Activated T-cell treated with anti-CD3 and anti-CD28 coated beads, Interleukin-2, amount 50 U/mL, for 72 hours (primary cell): Measurements from ENCODE around the gene ALDH4A1. TPM values are rescaled to one million over a fixed set of nuclear protein-coding genes. Genes with fewer than 3 reads are reported as not detected.

Experiments used
- ATAC-seq, 2 donors: fragments of 150-1000 bp; cut with Tn5 transposase; replicated peaks in 1 of 2; 2 replicates each; pipeline ENCODE4 v1.10.0; 2021; ENCODE audit warnings: moderate library complexity in 2 of 2, mild to moderate bottlenecking in 1 of 2
- DNase-seq, 2 donors: peaks; one replicate each; pipeline ENCODE4 v3.0.0; 2021 to 2022; ENCODE audit warnings: mixed read lengths in 1 of 2
- H3K27ac Mint-ChIP-seq: one replicate; pipeline ENCODE4 v1.8.0; 2022; ENCODE audit warnings: mild to moderate bottlenecking, moderate library complexity, mixed read lengths
- H3K27me3 Mint-ChIP-seq: one replicate; pipeline ENCODE4 v1.8.0; 2022; ENCODE audit warnings: low read depth, mixed read lengths
- H3K36me3 Mint-ChIP-seq, 2 donors: one replicate each; pipeline ENCODE4 v1.8.0; 2022; ENCODE audit warnings: mixed read lengths in 2 of 2, mild to moderate bottlenecking in 1 of 2; ENCODE audit not compliant: insufficient read depth in 2 of 2
- H3K4me1 Mint-ChIP-seq: one replicate; pipeline ENCODE4 v1.8.0; 2022; ENCODE audit warnings: low read depth, mixed read lengths
- H3K4me3 Mint-ChIP-seq, 2 donors: one replicate each; pipeline ENCODE4 v1.8.0; 2022; ENCODE audit warnings: mild to moderate bottlenecking in 2 of 2, mixed read lengths in 2 of 2, moderate library complexity in 2 of 2
- H3K9me3 Mint-ChIP-seq, 2 donors: one replicate each; pipeline ENCODE4 v1.8.0; 2022; ENCODE audit warnings: mixed read lengths in 2 of 2
- total RNA-seq, 2 donors: library from RNA; stranded (reverse); gene quantifications; one replicate each; pipeline ENCODE4 v1.2.3, GENCODE V29; 2022

The ALDH4A1 gene
- total RNA-seq, 2 donors from 2014 or later: 8.1 to 13.1 TPM

GRCh38 chr1:18944810-18945209 lies 42.5 kb upstream of the ALDH4A1 start:
- Mint-ChIP-seq H3K27ac (peak overlapping the region; percentile 95), H3K27me3 (no peaks in the 10 kb centered on the region), H3K36me3 (peaks cover 0 to 9% of the 10 kb centered on the region in 2 donors), H3K4me1 (peaks cover 83% of the 10 kb centered on the region), H3K9me3 (no peaks in the 10 kb centered on the region), H3K4me3 (peak overlapping the region in 1 of 2 donors; percentile 67)
- DNase-seq (no peak), ATAC-seq (no peak)

GRCh38 chr1:18943914-18944572 lies 41.7 kb upstream of the ALDH4A1 start:
- DNase-seq: no peak
- no peaks in the 10 kb centered on the region for H3K27me3 Mint-ChIP-seq
- no peak for ATAC-seq
- H3K36me3 Mint-ChIP-seq: peaks cover 0 to 9% of the 10 kb centered on the region in 2 donors
- no peak overlapping the region for H3K4me3 Mint-ChIP-seq
- no peaks in the 10 kb centered on the region for H3K9me3 Mint-ChIP-seq
- H3K27ac Mint-ChIP-seq: peak overlapping the region; percentile 90
- peaks cover 79% of the 10 kb centered on the region for H3K4me1 Mint-ChIP-seq

- Mint-ChIP-seq H3K4me3 (no peak overlapping the region), H3K36me3 (peaks cover 0 to 9% of the 10 kb centered on the region in 2 donors), H3K4me1 (peaks cover 73% of the 10 kb centered on the region), H3K27ac (peak overlapping the region; percentile 37), H3K9me3 (no peaks in the 10 kb centered on the region), H3K27me3 (no peaks in the 10 kb centered on the region)
- DNase-seq (no peak), ATAC-seq (no peak)
Measured at GRCh38 chr1:18943162-18943561, 40.8 kb upstream of the ALDH4A1 start.

DNA sequence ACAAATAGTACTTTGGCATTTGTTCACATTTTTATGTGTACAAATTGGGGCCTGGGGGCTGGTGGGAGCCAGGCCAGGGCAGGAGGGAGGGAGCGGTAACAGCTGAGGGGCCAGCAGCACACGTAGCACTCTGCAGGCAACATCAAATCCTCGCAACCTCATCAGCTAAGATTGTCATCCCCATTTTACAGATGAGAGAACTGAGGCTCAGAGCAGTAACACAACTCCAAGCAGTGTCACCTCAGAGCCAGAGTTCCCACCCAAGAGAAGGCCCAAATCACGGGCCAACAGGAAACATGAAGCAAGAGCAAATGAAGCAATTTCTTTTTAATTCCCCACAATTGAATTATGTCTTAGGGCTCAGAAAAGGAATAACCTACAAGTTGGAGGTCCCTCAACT lies 40.0 kb upstream of the ALDH4A1 start:
- Mint-ChIP-seq H3K4me1 (peaks cover 69% of the 10 kb centered on the region), H3K27me3 (no peaks in the 10 kb centered on the region), H3K36me3 (peaks cover 0 to 8% of the 10 kb centered on the region in 2 donors), H3K9me3 (no peaks in the 10 kb centered on the region), H3K4me3 (no peak overlapping the region), H3K27ac (no peak overlapping the region)
- no peak for DNase-seq
- ATAC-seq: no peak

DNA sequence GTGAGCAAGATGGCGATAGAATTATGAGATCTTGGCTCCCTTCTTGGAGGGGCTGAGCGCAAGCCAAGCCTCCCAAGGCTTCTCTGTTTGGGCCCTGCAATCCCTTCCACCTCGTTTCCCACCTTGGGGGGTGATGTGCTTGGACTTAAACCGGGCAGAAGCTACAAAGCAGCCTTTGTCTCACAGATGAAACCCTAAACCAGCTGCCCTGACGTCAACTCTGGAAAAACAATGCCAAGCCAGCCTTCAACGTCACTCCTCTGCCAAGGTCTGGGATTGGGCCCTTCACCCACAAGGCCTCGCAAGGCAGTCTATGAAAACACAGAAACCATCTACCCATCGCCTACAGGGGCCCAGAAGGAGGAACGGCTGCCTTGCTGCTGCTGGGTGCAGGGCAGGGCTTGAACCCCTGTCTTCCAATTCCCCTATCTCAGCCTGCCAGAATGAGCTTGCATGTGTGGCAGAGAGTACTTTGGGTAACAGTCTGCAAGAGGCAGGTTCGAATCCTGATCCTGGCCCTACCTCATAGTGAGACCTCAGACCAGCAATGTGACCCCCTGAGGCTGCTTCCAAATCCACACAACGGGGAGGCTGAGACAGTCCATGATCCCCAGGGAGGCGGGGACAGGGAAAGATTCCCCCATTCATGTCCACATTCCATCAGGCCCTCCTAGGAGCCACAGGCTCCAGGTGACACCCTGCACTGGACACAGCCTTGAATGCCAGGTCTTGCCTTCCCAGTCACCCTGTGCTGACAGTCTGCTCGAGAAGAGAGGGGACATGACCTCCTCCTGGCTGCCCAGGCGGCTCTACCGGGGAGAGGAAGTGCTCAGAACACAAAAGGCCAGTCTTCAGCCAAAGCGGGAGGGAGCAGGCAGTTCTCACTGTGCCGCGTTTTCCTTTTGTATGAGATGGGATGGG lies 39.1 kb upstream of the ALDH4A1 start:
- Mint-ChIP-seq H3K9me3 (no peaks in the 10 kb centered on the region), H3K4me3 (no peak overlapping the region), H3K27me3 (no peaks in the 10 kb centered on the region), H3K36me3 (peaks cover 0 to 8% of the 10 kb centered on the region in 2 donors), H3K27ac (peak overlapping the region; percentile 13), H3K4me1 (peaks cover 69% of the 10 kb centered on the region)
- DNase-seq: no peak
- ATAC-seq: no peak

- Mint-ChIP-seq H3K4me3 (no peak overlapping the region), H3K27ac (no peak overlapping the region), H3K9me3 (no peaks in the 10 kb centered on the region), H3K36me3 (peaks cover 0 to 8% of the 10 kb centered on the region in 2 donors), H3K27me3 (no peaks in the 10 kb centered on the region), H3K4me1 (peaks cover 71% of the 10 kb centered on the region)
- DNase-seq (no peak), ATAC-seq (no peak)
Measured at GRCh38 chr1:18940303-18941020, 38.1 kb upstream of the ALDH4A1 start.

DNA sequence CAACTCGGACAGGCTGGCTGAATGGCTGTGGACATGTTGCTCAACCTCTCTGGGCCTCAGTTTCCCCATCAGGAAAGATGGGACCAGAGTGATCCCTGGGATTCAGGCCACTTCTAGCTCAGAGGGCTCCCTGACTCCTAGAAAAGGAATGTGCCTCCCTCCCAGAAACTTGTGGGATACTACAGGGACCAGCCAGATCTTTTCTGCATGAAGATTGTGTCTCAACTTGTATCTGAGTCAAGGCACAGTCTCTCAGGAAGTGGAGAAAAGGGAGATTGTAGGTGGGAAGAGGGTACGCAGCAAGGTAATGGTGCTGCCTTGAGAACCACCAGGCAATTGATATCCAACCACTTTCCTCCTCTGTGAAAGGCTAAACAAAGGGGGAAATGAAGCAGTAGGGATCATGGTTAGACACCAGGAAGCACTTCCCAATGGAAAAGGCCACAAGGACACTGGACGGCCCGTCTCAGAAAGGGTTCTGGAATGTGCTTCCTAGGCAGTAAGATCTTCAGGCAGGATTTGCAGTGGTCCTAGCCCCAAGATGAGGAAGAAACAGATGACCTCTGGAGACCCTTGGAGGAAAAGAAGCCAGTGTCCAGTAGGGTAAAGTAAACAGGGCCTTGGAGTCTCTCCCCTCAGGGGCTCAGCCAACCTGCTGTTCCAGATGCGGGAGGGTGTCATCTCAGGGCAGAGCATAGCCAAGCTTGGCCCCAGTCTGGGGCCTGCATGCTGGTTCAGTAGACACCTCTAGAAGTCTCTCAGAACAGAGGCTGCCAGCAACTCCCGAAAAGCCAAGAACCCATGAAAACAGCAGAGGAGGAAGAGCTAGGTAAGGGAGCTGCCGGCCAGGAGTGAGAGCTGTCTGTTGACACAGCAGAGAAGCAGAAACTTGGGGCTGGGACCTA lies 37.3 kb upstream of the ALDH4A1 start:
- no peak for DNase-seq
- ATAC-seq: no peak
- peak overlapping the region; percentile 43 for H3K27ac Mint-ChIP-seq
- H3K9me3 Mint-ChIP-seq: no peaks in the 10 kb centered on the region
- H3K4me1 Mint-ChIP-seq: peaks cover 71% of the 10 kb centered on the region
- no peak overlapping the region for H3K4me3 Mint-ChIP-seq
- peaks cover 0 to 8% of the 10 kb centered on the region in 2 donors for H3K36me3 Mint-ChIP-seq
- no peaks in the 10 kb centered on the region for H3K27me3 Mint-ChIP-seq

DNA sequence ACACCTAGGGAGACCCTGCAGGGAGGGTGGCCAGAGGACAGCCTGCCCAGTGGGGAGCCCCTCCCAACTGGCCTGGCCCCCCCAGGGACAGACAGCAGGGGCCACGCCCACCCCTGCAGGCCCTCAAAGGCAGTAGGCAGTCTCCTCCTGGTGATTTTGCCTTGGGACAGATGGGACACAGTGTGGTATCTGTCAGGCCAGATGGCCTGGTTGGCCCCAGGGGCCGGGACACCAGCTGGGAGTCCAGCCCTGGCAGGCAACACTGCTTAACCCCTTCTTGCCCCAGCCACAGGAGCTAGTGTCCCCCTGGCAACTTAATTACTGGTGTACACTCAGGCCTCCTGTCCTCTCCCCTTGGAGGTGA lies 36.3 kb upstream of the ALDH4A1 start:
- H3K27ac Mint-ChIP-seq: no peak overlapping the region
- peaks cover 74% of the 10 kb centered on the region for H3K4me1 Mint-ChIP-seq
- peaks cover 0 to 5% of the 10 kb centered on the region in 2 donors for H3K36me3 Mint-ChIP-seq
- H3K27me3 Mint-ChIP-seq: no peaks in the 10 kb centered on the region
- H3K9me3 Mint-ChIP-seq: no peaks in the 10 kb centered on the region
- ATAC-seq (no peak), DNase-seq (no peak)
- no peak overlapping the region for H3K4me3 Mint-ChIP-seq

- no peak for DNase-seq
- Mint-ChIP-seq H3K27me3 (no peaks in the 10 kb centered on the region), H3K27ac (no peak overlapping the region), H3K36me3 (no peaks in the 10 kb centered on the region), H3K9me3 (no peaks in the 10 kb centered on the region), H3K4me3 (peak overlapping the region in 1 of 2 donors; percentile 17), H3K4me1 (peaks cover 73% of the 10 kb centered on the region)
- no peak for ATAC-seq
Measured at GRCh38 chr1:18938008-18938706, 35.8 kb upstream of the ALDH4A1 start.

DNA sequence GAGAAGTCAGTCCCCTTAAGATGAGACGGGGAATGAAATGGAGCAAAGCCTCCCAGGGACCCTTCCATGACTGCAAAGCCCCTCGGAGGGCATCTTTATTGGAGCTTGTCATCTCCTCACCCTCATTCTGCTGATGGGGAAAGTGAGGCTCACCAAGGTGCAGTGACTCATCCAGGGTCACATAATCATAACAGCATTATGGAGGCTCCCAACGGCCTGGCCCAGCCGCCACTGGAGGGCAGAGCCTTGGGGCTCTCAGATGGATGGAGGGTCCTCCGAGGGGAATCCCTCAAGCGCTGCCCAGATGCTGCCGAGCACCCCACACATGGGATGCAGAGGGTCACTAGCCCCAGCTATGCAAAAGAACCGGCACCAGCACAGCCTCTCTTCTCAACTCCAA lies 35.2 kb upstream of the ALDH4A1 start:
- Mint-ChIP-seq H3K36me3 (no peaks in the 10 kb centered on the region), H3K4me1 (peaks cover 79% of the 10 kb centered on the region), H3K27ac (no peak overlapping the region), H3K27me3 (no peaks in the 10 kb centered on the region), H3K9me3 (no peaks in the 10 kb centered on the region), H3K4me3 (no peak overlapping the region)
- DNase-seq (no peak), ATAC-seq (peak in 1 of 2 donors; percentile 34)

DNA sequence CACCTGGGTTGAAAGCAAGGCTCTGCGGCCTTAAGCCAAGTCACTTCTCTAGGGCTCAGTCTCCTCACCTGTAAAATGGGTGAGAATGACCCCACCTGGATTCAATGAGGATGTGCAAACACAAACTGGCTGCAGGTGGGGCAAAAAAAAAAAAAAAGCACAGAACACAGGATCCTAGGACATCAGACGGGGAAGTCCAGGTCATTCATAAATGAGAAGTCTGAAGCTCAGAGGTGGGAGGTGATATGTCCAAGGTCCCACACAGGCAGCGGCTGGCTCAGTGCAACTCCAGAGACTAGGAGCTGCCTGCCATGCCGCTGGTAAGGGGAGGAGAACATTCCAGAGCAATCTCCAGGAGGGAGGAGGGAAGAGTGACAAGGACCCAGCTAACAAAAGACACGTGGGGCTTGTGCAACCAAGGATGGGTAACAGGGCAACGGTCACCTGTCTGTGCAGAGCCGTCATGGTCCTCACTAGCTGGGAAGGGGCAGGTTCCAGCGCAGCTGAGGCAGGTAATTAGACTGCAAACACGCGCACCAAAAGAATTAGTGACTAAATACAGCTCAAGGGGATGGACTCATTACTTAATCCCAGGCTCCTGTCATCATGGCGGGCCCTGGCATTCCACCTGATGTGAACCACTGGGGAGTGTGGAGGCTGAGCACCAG lies 34.6 kb upstream of the ALDH4A1 start:
- Mint-ChIP-seq H3K4me3 (no peak overlapping the region), H3K27ac (peak overlapping the region; percentile 31), H3K36me3 (no peaks in the 10 kb centered on the region), H3K27me3 (no peaks in the 10 kb centered on the region), H3K4me1 (peaks cover 84% of the 10 kb centered on the region), H3K9me3 (no peaks in the 10 kb centered on the region)
- ATAC-seq: no peak
- DNase-seq: no peak
